Muscle layer of colon (tissue), 2 donors: ENCODE results near the gene TTC38.
A peak's percentile ranks its signal among the peaks of the same experiment; 100 is the strongest.

Experiments used
- H3K27ac ChIP-seq: one replicate; pipeline ENCODE4 v1.7.0; 2013; ENCODE audit warnings: low read depth, mild to moderate bottlenecking, low read length, moderate library complexity
- H3K27me3 ChIP-seq, 2 donors: one replicate each; pipeline ENCODE4 v1.7.0; 2013; ENCODE audit warnings: low read length in 2 of 2, mild to moderate bottlenecking in 2 of 2; ENCODE audit not compliant: insufficient read depth in 2 of 2, control insufficient read depth in 1 of 2
- H3K36me3 ChIP-seq: one replicate; pipeline ENCODE4 v1.7.0; 2013; ENCODE audit warnings: mild to moderate bottlenecking, low read length; ENCODE audit not compliant: insufficient read depth
- H3K4me1 ChIP-seq: one replicate; pipeline ENCODE4 v1.7.0; 2013; ENCODE audit warnings: mild to moderate bottlenecking, low read length; ENCODE audit not compliant: insufficient read depth
- H3K4me3 ChIP-seq, 2 donors: one replicate each; pipeline ENCODE4 v1.7.0; 2013; ENCODE audit warnings: low read length in 2 of 2, low read depth in 1 of 2, mild to moderate bottlenecking in 1 of 2, moderate library complexity in 1 of 2
- H3K9ac ChIP-seq: one replicate; pipeline ENCODE4 v1.7.0; 2013; ENCODE audit warnings: low read length
- H3K9me3 ChIP-seq: one replicate; pipeline ENCODE4 v1.7.0; 2013; ENCODE audit warnings: mild to moderate bottlenecking, low read length
- donor health status: abdominal sarcoma.
- donor health status: Adenocarcinoma of cecum.

TTC38 gene

DNA sequence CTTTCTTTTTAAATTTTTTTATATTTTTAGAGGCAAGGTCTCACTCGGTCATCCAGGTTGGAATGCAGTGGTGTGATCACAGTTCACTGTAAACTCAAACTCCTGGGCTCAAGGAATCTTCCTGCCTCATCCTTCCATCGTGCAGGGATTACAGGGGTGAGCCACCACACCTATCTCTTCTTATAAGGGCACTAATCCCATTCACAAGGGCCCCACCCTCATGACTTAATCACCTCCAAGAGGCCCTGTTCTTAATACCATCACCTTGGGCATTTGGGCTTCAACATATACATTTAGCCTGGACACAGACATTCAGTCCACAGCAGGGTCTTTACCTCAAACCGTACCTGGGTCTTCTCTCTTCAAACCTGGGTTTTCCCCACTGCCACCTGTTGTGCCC is 24.4 kb downstream of the TTC38 start:
- no peak overlapping the region for H3K4me3 ChIP-seq
- peaks cover 26% of the 10 kb centered on the region for H3K36me3 ChIP-seq
- peaks cover 13% of the 10 kb centered on the region for H3K4me1 ChIP-seq
- H3K9me3 ChIP-seq = no peaks in the 10 kb centered on the region
- H3K27ac ChIP-seq = no peak overlapping the region
- no peak overlapping the region for H3K9ac ChIP-seq
- no peaks in the 10 kb centered on the region for H3K27me3 ChIP-seq

DNA sequence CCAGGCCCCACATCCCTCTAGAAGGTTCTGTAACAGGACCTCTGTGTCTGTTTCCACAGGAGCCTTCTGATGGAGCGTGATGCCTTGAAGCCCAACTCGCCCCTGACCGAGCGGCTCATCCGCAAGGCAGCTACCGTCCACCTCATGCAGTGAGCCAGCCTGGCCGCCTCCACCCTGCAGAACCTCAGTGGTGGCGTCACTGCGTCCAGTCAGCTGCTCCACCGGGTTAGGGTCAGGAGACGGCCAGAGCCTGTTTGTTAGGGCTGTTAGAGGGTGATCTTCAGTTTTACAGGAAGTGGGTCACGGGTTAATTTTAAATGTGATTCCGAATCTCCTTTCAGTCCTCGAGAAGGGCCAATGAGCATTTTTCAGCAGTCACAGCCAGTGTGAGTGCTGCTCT is 24.9 kb downstream of the TTC38 start:
- peaks cover 17% of the 10 kb centered on the region for H3K4me1 ChIP-seq
- H3K4me3 ChIP-seq = no peak overlapping the region
- H3K9ac ChIP-seq = no peak overlapping the region
- no peaks in the 10 kb centered on the region for H3K27me3 ChIP-seq
- no peaks in the 10 kb centered on the region for H3K9me3 ChIP-seq
- H3K27ac ChIP-seq = no peak overlapping the region
- H3K36me3 ChIP-seq = peaks cover 21% of the 10 kb centered on the region

DNA sequence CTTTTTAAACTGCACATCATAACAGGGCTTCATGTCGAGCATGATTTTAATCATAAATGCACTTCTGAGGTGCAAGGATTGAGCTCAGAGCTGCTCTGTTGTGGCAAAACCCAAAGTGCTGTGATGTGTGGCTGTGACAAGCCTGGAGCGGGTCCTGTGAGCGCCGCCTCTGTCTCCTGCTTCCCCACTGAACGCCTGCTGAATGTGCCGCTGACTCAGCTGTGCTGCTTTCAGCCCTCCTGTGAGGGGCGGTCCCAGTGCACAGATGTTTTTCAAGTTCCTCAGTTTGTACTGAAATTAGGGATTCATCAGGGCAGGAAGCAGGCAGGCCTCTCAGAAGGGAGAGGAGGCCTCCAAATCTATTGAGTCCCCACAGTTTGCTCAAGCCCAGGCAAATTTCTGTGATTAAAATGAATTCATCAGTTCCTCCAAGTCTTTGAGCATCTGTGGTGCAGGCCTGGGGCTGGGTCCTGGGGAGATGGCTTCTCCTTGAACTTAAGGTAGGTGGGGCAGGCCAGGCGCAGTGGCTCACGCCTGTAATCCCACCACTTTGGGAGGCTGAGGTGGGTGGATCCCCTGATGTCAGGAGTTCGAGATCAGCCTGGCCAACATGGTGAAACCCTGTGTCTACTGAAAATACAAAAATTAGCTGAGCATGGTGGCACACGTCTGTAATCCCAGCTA is 25.9 kb downstream of the TTC38 start:
- no peak overlapping the region for H3K9ac ChIP-seq
- H3K4me3 ChIP-seq = no peak overlapping the region
- H3K4me1 ChIP-seq = peaks cover 17% of the 10 kb centered on the region
- H3K36me3 ChIP-seq = peaks cover 21% of the 10 kb centered on the region
- no peak overlapping the region for H3K27ac ChIP-seq
- H3K27me3 ChIP-seq = no peaks in the 10 kb centered on the region
- no peaks in the 10 kb centered on the region for H3K9me3 ChIP-seq

DNA sequence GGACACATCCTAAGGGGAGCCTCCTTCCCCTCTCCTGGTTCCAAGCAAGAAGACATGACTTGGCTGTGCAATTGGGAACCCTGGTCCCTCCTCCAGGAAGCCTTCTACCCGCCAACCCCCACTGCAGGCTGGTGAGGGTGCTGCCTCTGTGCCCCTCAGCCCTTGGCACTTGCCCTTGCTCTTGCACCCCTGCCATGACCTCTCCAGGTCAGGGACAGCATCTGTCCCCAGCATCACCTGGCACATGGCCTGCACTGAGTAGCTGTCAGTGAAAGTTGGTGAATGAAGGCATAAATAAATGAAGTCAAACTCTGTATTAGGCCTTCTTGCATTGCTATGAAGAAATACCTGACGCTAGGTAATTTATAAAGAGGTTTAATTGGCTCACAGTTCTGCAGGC is 27.0 kb downstream of the TTC38 start:
- Histone ChIP-seq H3K27me3 (no peaks in the 10 kb centered on the region), H3K9me3 (no peaks in the 10 kb centered on the region), H3K4me3 (no peak overlapping the region), H3K9ac (no peak overlapping the region), H3K36me3 (peaks cover 16% of the 10 kb centered on the region), H3K27ac (no peak overlapping the region), H3K4me1 (peaks cover 17% of the 10 kb centered on the region)

DNA sequence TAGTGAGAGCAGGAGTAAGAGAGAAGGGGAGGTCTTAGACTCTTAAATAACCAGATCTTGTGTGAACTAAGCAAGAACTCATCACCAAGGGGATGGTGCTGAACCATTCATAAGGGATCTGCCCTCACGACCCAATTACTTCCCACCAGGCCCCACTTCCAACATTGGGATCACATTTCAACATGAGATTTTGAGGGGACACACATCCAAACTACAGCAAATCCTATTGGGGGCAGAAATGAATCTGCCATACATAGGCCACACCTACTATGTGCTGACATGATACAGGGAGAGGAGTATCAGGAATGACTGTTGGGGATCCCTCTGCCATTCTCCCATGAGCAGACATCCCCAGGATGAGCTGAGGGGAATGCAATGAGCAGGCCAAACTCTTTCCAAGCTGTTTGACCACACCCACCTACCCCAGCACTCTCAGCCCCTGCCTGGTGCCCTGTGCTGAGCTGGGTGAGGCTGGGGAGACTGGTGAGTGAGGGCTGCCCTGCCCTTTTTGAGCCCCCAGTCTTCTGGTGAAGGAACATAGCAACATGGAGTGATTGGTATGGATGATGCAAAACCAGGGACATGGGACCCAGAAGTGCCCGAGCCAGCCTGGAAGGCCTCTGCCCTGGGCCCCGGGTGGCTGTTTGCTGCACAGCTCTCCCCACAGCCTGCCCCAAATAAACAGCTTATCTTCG is 27.6 kb downstream of the TTC38 start:
- Histone ChIP-seq H3K9ac (peak overlapping the region; percentile 50), H3K27ac (peak overlapping the region; percentile 88), H3K4me1 (peaks cover 17% of the 10 kb centered on the region), H3K4me3 (peak overlapping the region in 1 of 2 donors; percentile 72), H3K36me3 (peaks cover 16% of the 10 kb centered on the region), H3K9me3 (no peaks in the 10 kb centered on the region), H3K27me3 (no peaks in the 10 kb centered on the region)

DNA sequence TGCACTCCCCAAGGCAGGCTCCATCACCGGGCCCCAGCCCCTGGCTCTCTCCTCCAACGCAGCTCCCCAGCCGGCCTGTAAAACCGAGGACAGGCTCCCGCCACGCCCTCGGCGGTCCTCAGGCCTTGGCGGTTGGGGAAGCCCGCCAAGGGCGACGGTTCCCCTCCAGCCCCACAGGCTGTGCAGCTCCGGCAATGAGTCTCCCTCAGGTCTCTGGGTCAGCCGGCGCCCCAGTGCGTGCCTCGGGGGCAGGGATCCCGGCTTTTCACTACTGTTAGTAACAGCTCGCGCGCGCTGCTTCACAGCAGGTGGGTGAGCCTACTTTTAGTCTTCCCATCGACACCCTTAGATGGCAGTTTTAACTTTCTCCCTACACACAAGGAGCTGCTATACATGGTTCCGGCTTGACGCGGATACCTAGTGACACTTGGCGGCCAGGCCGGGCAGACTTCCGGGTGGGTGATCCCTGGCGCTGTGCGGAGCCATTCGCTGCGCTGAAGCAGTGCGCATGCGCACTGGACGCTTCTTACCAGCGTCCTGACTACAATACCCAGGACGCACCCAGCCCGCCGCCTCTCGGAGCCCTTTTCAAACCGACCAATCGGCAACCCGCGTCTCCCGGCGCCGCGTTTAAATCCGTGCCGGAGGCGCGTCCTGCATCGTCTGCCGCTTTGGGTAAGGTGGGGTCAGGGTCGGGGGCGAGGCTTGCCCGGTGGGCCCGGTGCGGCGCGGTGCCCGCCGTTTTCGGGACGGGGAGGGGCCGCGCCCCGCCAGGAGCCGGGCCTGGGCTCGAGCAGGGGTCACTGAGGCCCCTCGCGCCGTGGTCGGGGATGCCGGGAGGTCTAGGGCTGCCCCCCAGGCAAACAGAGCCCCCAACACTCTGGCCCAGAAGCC is 28.7 kb downstream of the TTC38 start, which contains the start of gene GTSE1:
GTSE1 (plus strand) TSS at position 614 of the 894 bp plus-strand sequence. CDS start 531 bp downstream, outside the sequence.
- Histone ChIP-seq H3K9me3 (no peaks in the 10 kb centered on the region), H3K27me3 (no peaks in the 10 kb centered on the region), H3K4me3 (peak within 1 kb of the TSS; percentile 45 to 72), H3K36me3 (peaks cover 16% of the 10 kb centered on the region), H3K4me1 (peaks cover 17% of the 10 kb centered on the region), H3K9ac (peak within 1 kb of the TSS; percentile 50), H3K27ac (peak within 1 kb of the TSS; percentile 88)

DNA sequence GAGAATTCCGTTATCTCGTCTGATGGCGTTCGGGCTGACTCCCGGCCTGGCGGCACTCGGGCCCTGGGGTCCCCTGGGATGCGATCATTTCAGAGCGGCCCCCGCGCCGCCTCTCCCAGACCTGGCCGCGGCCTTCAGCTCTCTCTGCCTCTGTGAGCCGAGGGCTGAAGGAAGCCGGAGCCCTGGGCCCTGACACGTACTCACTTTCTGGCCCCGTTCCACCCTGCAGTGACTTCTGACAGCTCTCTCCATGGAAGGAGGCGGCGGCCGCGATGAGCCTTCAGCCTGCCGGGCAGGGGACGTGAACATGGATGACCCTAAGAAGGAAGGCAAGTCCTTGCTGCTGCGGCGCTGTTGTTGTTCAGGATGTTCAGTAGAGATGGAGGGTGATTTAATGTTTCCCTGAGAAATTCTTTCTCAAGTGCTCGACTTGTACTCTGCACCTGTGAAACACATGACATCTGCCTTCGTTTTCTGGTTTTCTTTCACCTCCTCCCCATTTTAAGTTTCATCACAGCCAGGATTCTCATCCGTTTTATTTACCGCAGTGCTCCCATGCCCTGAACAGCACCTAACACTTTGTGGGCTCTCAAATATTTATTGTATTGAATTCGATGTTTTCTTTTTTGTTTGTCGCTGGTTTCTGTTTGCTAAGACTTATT is 29.5 kb downstream of the TTC38 start:
- Histone ChIP-seq H3K9ac (no peak overlapping the region), H3K4me3 (peak overlapping the region; percentile 23 to 72), H3K27ac (no peak overlapping the region), H3K4me1 (peaks cover 17% of the 10 kb centered on the region), H3K27me3 (no peaks in the 10 kb centered on the region), H3K9me3 (no peaks in the 10 kb centered on the region), H3K36me3 (peaks cover 13% of the 10 kb centered on the region)

DNA sequence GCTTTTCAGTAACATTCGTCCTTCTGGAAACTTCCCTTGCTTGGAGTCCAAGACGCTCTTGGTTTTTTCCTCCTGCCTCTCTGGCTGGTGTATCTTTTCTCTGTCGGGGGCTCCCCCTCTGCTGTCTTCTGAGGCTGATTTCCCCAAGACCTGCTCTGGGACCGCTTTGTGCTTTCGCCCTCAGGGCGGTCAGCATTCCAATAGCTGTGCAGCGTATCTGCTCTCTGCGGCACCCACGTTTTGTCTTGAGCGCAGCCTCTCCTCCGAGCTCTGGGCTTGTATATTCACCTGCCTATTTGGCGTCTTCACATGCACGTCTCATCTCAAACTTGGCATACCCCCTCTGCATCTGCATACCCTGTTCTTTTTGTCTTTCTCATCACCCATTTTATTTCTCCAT is 31.3 kb downstream of the TTC38 start:
- no peaks in the 10 kb centered on the region for H3K36me3 ChIP-seq
- H3K4me3 ChIP-seq = no peak overlapping the region
- H3K27me3 ChIP-seq = no peaks in the 10 kb centered on the region
- no peak overlapping the region for H3K9ac ChIP-seq
- no peak overlapping the region for H3K27ac ChIP-seq
- H3K4me1 ChIP-seq = peaks cover 17% of the 10 kb centered on the region
- no peaks in the 10 kb centered on the region for H3K9me3 ChIP-seq

DNA sequence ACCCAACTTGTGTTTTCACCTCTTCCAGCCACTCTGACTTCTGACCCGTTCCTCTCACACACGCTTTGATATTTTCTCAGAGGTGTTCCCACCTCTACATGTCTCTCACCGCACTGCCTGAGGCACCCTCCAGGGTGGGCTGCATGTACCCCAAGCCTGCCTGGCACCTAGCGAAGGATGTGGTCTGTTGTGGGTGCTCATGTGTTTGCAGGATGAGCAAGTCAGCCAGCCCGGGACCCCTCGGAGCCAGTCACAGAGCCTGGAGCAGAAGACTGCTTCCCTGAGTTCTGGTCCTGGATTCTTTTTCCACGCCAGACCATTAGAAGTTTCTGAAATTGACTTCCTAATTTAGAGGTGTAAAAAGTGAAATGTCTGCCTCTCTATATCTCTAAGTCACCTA is 32.7 kb downstream of the TTC38 start:
- no peak overlapping the region for H3K9ac ChIP-seq
- no peaks in the 10 kb centered on the region for H3K36me3 ChIP-seq
- no peaks in the 10 kb centered on the region for H3K27me3 ChIP-seq
- no peak overlapping the region for H3K4me3 ChIP-seq
- H3K27ac ChIP-seq = no peak overlapping the region
- H3K4me1 ChIP-seq = peaks cover 16% of the 10 kb centered on the region
- no peaks in the 10 kb centered on the region for H3K9me3 ChIP-seq

DNA sequence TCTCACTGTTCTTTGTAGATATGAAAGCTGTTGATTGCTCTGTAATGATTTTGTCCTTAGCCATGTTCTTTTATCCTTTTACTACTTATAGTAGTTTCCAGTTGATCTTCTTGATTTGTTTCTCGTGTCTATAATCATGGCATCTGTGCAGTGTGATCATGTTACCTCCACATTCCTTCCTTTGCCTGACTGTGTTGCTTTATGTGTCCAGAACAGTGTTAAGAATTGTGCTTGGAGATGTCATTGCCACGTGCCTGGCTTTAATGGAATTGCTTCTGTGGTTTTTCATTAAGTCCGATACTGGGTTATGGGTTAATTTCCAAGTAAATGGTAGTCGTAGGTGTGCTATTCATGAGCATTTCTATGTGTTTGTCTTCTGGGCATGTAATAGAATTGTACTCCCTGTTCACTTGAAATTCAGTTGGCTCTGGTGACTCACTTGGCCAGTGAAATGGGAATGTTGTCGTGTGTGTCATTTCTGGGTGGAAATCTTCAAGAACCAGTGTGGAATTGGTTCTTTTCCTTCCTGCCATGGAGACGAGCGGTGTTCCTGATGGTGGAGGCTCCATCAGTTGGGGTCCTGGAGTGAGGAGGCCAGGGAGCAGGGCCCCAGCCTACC is 35.6 kb downstream of the TTC38 start:
- Histone ChIP-seq H3K27ac (no peak overlapping the region), H3K9ac (no peak overlapping the region), H3K27me3 (no peaks in the 10 kb centered on the region), H3K4me3 (no peak overlapping the region), H3K36me3 (no peaks in the 10 kb centered on the region), H3K4me1 (no peaks in the 10 kb centered on the region), H3K9me3 (no peaks in the 10 kb centered on the region)
